Hepatocyte (in vitro differentiated cells): ENCODE data around the gene EGR2.

ENCODE experiments used
- CTCF ChIP-seq: fragments of 200-600 bp; sonication (generic); IDR thresholded peaks from 2 replicates; pipeline ENCODE4 v1.5.1; 2016; ENCODE audit warnings: antibody characterized with exemption, mild to moderate bottlenecking; ENCODE audit not compliant: poor library complexity
- EZH2 ChIP-seq: fragments of 200-600 bp; sonication (generic); IDR thresholded peaks from 2 replicates; pipeline ENCODE4 v1.6.1; 2016; ENCODE audit warnings: antibody characterized with exemption, mild to moderate bottlenecking, borderline replicate concordance

- TF ChIP-seq CTCF: no peak
- no peak for TF ChIP-seq EZH2
Observed at GRCh38 chr10:62842983-62843382, 26.8 kb upstream of the EGR2 start.
